ENCODE data around the gene SESN1.

GRCh38 chr6:109034526-109034925 lies 60.1 kb downstream of the SESN1 start:
- TF ChIP-seq CTCF (IDR thresholded peaks at IDR 0.05 in 4 of 5, conservative IDR thresholded peaks at IDR 0.05 in 1 of 5) (no peak), POLR2A (IDR thresholded peaks at IDR 0.05) (no peak)
